Posterior cingulate gyrus (tissue), 11 donors: ENCODE measurements around the gene ADAP1.
"Not testable (repeated sequence)": the region's sequence is repeated elsewhere in the genome, so short reads cannot be mapped to it uniquely, and the experiment has no call there.

ENCODE experiments used
- DNase-seq, 10 donors: peaks; one replicate each; pipeline versions ENCODE4 v3.0.0 to v3.0.0-alpha.2; 2020 to 2021; ENCODE audit warnings: mixed read lengths in 3 of 10
- intact Hi-C: fragments of 100-400 bp; cut with DNase I; formaldehyde crosslinking; loops from one replicate; pipeline ENCODE4 v1.15.1; 2023

The ADAP1 gene

GRCh38 chr7:926061-927030 is 28.1 kb downstream of the ADAP1 start:
- intact Hi-C loops = no loop called here
- DNase-seq = peak in 9 of 10 donors; percentile 32 to 95 (median 64)

GRCh38 chr7:925601-926000 is 28.9 kb downstream of the ADAP1 start:
- intact Hi-C loops = no loop called here
- peak in 9 of 10 donors; percentile 14 to 89 (median 41) for DNase-seq

- peak in 9 of 10 donors; percentile 1 to 79 (median 15) for DNase-seq
- intact Hi-C loops = no loop called here
Measured at GRCh38 chr7:924541-925231, 29.8 kb downstream of the ADAP1 start.

- peak in 3 of 10 donors; percentile 3 to 64 (median 9) for DNase-seq
- intact Hi-C loops = not testable (repeated sequence)
Measured at GRCh38 chr7:924042-924441, 30.4 kb downstream of the ADAP1 start.

GRCh38 chr7:923108-924041 is 31.1 kb downstream of the ADAP1 start:
- intact Hi-C loops = no loop called here

GRCh38 chr7:922334-923107 is 32.0 kb downstream of the ADAP1 start:
- intact Hi-C loops = no loop called here
- DNase-seq = peak in 7 of 10 donors; percentile 2 to 72 (median 10)

More at GRCh38 chr7:923108-924041, 31.1 kb downstream of the ADAP1 start:
- DNase-seq = peak; percentile 10 to 89 (median 26)

GRCh38 chr7:921581-922333 is 32.7 kb downstream of the ADAP1 start:
- DNase-seq = peak; percentile 1 to 79 (median 9)
- intact Hi-C loops = no loop called here

- DNase-seq = peak in 4 of 10 donors; percentile 1 to 43 (median 6)
- intact Hi-C loops = no loop called here
Measured at GRCh38 chr7:921071-921461, 33.4 kb downstream of the ADAP1 start.

- DNase-seq = peak; percentile 9 to 92 (median 36)
- intact Hi-C loops = no loop called here
Measured at GRCh38 chr7:920351-921070, 34.0 kb downstream of the ADAP1 start.

GRCh38 chr7:919924-920341 is 34.5 kb downstream of the ADAP1 start:
- intact Hi-C loops = no loop called here
- peak; percentile 2 to 78 (median 14) for DNase-seq

- intact Hi-C loops = no loop called here
- peak in 8 of 10 donors; percentile 2 to 81 (median 8) for DNase-seq
Measured at GRCh38 chr7:919114-919442, 35.4 kb downstream of the ADAP1 start.

- DNase-seq = peak in 9 of 10 donors; percentile 1 to 64 (median 10)
- intact Hi-C loops = no loop called here
Measured at GRCh38 chr7:918441-919113, 35.9 kb downstream of the ADAP1 start.

- intact Hi-C loops = no loop called here
- DNase-seq = peak in 4 of 10 donors; percentile 3 to 59 (median 40)
Measured at GRCh38 chr7:918118-918425, 36.4 kb downstream of the ADAP1 start.

GRCh38 chr7:917255-918117 is 37.0 kb downstream of the ADAP1 start:
- peak in 4 of 10 donors; percentile 5 to 65 (median 56) for DNase-seq
- intact Hi-C loops = no loop called here

- peak in 5 of 10 donors; percentile 20 to 84 (median 73) for DNase-seq
Measured at GRCh38 chr7:916291-916941, 38.1 kb downstream of the ADAP1 start.

More at GRCh38 chr7:916291-916941, 38.1 kb downstream of the ADAP1 start:
- intact Hi-C loops = no loop called here
